WI38 (cell line): ENCODE data around the gene DPM1.

ENCODE experiments used
- H3K4me3 ChIP-seq: 2 replicates; pipeline ENCODE4 v1.5.1; 2011; ENCODE audit warnings: low read depth, mild to moderate bottlenecking, control low read depth, low read length
- TF ChIP-seq, protein P1 (sequence below): IDR thresholded peaks from 2 replicates; pipeline ENCODE4 v1.5.1; 2012; ENCODE audit warnings: low read depth, mild to moderate bottlenecking, control low read depth, low read length

DPM1 gene

DNA sequence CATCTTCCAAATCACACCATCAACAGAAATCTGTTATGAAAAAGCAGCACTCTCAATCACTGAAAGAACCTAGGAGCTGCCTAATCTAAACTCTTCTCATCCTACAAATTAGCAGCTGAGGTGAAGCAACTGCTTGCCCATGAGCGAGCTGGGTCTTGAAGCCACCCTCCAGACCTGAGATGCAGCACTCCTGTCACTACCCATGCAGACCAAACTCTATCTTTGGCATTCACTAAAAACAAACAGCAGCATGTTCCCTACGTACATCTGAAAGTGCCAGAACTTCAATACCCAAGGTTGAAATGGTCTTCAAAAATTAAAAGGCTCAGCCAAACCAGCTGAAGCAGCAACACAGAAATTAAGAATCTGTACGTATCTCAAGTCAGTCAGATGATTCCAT lies 41.4 kb downstream of the DPM1 start:
- TF ChIP-seq, protein P1, sequence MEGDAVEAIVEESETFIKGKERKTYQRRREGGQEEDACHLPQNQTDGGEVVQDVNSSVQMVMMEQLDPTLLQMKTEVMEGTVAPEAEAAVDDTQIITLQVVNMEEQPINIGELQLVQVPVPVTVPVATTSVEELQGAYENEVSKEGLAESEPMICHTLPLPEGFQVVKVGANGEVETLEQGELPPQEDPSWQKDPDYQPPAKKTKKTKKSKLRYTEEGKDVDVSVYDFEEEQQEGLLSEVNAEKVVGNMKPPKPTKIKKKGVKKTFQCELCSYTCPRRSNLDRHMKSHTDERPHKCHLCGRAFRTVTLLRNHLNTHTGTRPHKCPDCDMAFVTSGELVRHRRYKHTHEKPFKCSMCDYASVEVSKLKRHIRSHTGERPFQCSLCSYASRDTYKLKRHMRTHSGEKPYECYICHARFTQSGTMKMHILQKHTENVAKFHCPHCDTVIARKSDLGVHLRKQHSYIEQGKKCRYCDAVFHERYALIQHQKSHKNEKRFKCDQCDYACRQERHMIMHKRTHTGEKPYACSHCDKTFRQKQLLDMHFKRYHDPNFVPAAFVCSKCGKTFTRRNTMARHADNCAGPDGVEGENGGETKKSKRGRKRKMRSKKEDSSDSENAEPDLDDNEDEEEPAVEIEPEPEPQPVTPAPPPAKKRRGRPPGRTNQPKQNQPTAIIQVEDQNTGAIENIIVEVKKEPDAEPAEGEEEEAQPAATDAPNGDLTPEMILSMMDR = no peak
- H3K4me3 ChIP-seq = no peak overlapping the region

- TF ChIP-seq, protein P1 = no peak
- H3K4me3 ChIP-seq = no peak overlapping the region
Observed at GRCh38 chr20:50916257-50916656, 42.1 kb downstream of the DPM1 start.

DNA sequence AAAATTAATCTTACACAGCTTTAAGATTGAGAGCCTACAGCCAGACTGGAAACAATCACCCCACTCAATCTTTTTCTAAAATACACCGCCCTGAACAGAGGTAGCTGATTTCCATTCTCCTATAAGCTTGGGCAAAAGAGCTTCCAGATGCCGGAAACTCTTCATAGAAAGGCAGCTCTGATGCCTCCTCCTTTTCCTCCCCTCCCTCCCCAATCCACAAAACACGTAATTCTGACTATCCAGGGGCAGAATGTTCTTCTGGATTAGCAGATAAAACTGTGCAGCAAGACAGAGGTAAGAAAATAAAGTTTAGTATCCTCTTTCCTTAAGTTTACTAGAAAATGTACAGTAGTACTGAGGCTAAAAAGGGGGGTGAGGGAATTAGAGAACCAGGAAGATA lies 42.9 kb downstream of the DPM1 start:
- TF ChIP-seq, protein P1 = no peak
- no peak overlapping the region for H3K4me3 ChIP-seq

GRCh38 chr20:50913690-50914375 lies 44.5 kb downstream of the DPM1 start:
- no peak overlapping the region for H3K4me3 ChIP-seq
- TF ChIP-seq, protein P1 = no peak

GRCh38 chr20:50911716-50912115 lies 46.6 kb downstream of the DPM1 start:
- no peak overlapping the region for H3K4me3 ChIP-seq
- TF ChIP-seq, protein P1 = no peak

DNA sequence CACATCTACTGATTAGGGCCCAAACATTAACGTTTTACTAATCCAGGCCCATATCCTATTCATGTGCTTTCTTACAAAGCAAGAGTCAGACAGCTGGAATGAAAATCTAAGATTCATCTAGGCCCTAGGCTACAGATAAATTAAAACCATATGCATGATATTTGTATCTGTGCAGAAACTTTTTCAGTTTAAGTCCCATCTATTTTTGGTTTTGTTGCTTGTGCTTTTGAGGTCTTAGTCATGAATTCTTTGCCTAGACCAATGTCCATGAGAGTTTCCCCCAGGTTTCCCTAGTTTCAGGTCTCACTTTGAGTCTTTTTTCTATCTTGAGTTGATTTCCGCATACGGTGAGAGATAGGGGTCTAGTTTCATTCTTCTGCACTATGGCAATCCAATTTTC lies 47.3 kb downstream of the DPM1 start:
- TF ChIP-seq, protein P1 = no peak
- H3K4me3 ChIP-seq = no peak overlapping the region

- no peak overlapping the region for H3K4me3 ChIP-seq
- TF ChIP-seq, protein P1 = no peak
Observed at GRCh38 chr20:50909413-50909812, 48.9 kb downstream of the DPM1 start.
